Activated CD4-positive, CD25-positive, alpha-beta regulatory T cell treated with anti-CD3 and anti-CD28 coated beads, Interleukin-2, amount 50 U/mL, for 72 hours (primary cell): Measurements from ENCODE around the gene MAP3K7.
A peak's percentile ranks its signal among the peaks of the same experiment; 100 is the strongest.

Experiments
- DNase-seq: peaks from one replicate; pipeline ENCODE4 v3.0.0; 2021

Gene MAP3K7

DNA sequence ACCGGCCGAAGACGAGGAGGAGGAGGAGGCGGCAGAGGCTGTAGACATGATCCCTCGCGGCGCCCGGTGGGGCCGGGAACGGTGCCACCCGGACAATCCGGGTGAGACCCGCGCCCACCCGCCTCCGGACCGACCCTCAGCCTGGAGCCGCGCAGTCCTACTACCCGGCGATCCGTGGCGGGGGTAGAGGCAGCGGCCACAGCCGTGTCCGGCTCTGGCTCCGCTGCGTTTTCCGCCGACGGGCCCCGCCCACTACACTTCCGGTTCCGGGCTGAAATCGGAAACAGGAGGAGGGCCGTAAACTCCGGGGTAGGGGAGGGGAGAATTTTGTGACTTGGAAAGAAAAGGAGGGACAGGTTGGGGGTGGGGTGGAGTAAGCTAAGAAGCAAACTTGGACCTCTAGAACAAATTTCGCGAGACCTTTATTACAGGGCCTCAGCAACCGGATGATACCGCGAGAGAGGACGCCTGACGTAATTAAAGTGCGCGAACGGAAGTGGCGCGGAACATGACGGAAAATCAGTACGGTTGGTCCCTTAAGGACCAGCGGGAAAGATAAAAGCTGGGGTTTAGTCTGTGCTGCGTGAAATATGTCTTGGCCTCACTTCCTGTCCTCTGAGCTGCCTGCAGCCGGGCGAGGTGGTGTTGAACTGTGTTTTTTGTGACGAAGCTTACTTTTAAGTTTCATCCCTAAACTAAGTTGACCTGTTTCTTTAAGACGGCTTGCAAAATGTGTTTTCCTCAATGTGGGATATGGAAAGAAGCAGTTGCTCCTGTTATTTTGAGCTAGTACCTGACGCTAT is at the start of gene MAP3K7:
Gene MAP3K7, minus strand, starts transcription at position 237 of the 803 bp plus-strand sequence. Its CDS starts 189 bp downstream, at position 48.
- peak; percentile 92 for DNase-seq

DNA sequence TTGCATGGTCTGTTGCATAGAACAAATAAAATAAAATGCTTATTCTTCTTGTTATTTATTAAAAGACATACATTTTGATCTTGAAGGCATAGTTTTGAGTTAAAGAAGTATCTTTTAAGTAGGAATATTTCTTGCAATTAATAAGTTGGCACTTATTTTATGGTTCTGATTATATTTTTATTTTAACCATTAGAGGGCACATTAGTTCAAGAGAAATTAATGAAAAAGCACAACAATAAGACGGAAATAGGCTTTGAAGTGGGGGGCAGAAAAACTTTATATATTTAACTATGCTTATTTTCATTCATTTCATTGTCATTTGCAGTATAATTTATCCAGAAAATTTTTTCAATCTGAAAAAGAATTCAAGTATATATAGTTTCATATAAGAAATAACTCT is 44.2 kb upstream of the MAP3K7 start:
- DNase-seq: no peak

DNA sequence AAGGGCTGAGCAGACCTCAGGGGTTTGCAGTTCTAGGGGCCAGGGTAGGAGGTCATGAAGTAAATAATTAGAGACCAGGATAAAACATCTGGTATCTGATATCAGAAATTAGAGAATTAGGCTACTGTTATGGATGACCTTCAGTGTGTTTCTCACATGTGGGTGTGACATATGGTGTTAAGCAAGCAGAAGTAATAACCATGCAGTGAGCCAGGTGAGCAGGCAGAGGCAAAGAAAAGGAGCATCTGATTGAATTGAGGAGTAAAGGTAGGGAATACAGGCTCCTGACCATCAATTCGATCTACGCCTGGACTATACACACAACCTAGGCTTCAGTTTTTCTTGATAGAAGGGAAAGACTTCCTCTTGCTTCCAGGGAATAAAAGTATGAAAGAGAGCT is 34.7 kb upstream of the MAP3K7 start:
- DNase-seq: no peak

DNA sequence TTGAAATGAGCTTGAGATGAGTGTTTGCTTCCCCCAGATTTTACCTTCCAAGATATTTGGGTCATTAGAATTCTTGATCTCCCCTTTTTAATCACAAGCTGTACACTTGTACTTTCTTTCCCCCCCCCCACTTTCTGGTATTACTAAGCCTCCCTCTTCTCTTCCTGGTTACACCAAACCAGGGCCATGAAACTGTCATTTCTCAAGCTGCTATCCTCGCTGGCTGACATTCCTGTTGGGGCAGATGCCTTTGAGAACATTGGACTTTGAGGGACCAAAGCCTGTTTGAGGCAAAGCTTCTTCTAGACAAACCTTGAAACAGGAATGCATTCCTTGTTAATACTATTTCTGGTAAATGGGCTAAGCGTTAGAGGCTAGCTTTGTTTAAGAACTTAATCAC is 32.3 kb upstream of the MAP3K7 start:
- no peak for DNase-seq

DNA sequence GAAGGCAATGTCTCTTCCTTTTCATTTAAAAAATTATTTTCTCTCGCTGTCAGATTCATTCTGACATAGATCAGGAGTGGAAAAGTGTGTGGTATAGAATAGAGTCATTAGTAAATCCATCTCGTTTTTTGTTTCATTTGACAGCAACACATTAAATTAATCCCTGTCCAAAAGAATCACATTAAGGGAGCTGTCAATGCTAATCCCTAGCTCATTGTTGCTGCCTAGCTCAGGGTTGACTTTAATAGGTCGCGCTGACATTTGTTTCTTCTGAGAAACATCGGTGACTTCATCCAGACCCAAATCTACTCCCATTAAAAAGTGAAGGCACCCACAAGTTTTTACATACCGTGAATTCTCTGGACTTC is 25.4 kb upstream of the MAP3K7 start:
- DNase-seq: no peak

DNA sequence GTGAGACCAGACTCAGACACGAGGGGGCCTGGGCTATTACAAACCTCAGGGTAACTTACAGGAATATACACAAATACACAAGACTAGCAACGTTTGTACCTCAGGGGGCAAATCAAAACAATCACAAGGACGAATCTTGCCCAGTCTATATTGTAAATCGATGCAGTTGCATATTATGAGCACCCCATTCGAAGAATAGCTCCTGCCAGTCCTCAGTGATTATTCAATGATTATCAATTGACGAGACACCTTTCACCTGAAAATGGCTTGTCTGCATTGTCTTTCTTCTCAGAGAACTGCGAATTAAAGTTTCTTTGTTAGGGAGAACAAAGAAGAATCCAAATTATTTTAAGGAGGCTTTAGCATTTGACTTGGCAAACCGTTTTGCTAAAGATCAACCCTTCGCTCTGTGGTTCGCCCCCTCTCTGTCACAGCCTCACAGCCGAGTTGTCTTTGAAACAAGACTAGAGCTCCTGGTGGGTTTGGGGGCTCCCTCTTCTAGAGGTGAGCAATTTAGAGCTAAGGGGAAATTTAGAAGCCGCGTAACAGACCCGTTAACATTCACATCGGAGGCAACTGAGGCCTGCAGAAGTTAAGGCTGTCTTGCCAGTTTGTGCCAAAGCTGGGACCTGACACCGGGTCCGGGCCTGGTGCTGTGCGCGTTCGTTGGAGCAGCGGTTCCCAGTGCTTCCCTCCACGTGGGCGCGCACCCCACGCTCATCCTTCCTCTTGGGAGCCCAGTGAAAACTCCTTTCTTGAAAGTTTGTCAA is 24.9 kb upstream of the MAP3K7 start:
- DNase-seq: no peak

DNA sequence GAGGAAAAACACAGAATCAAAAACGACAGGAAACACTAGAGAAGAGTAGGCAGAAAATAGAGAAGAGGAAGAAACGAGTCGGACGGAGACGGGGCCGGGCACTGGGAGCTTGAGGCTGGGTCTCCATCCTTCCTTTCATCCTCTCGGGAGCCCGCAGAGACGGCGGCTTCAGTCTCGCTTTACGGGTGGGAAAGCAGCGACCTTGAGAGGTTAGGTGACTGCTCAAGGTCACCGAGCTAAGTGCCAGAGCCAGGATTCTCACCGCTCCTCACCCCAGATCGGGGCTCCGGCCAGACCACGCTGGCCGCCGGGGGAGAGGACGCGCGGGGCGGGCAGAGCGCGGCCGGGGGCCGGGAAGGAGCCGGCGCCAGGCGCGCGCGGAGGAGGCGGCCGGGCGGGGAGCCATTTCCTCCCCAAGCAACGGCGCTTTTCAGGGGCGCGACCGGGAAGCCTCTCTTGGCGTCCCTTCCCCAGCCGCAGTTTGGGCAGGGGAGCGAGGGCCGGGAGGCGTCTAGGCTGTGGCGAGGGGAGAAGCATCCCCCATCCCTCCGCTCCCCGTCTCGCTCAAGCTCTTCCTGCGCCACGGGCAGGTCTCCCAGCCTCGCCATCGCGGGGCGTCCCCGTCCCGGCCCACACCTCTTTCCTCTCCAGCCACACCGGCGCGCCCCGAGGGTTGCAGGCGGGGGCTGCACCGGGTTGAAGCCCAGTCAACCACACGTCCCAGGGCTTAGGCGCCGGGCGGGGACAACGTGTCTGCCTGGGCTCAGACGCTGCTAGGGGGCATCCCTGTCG is 24.1 kb upstream of the MAP3K7 start:
- DNase-seq: peak; percentile 41

DNA sequence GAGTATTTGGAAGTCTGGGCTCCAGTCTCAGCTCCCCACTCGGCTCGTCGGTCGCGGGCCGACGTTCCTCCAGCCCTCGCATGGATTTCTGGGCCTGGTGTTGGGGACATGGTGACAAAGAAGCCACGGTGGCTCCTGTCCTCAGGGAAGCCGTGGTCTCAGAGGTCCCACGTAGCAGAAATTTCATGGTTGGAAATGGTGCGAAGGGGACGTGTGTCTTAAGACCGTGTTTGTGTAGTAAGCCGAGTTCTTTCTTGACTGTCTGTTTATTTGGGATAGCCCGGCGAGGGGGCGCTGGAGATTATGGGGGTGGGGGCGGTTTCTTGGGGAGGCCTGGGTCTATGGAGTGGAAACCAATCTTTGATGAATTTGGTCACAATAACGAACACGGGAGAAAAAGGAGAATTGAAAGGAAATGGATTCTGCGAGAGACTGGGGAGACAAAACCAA is 23.5 kb upstream of the MAP3K7 start:
- DNase-seq: no peak

DNA sequence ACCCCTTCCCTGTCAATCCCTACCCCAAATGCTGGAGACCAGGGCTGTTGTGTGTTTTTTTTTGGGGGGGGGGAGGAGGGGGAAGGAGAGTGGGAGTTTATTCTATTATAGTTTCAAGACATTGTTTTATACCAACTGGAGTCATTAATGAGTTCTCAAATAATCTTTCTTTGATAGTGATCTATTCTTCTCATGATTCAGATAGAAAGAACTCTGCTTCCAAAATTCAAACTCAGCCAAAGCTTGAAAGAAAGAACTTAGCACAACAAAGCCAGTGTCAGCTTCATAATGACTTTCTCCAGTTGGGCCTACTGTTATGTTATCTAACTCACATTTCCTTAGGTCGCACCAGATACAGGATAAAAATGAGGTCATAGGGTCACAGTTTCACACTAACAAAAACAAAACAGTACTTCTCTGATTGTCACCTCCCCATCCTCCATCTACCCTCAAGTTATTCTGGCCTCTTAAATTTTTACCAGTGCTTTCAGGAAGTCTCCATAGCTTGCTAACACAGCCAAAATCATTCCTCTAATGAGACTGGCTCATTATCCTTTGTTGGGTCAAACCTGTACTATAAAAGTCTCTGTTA is 19.0 kb upstream of the MAP3K7 start:
- no peak for DNase-seq

DNA sequence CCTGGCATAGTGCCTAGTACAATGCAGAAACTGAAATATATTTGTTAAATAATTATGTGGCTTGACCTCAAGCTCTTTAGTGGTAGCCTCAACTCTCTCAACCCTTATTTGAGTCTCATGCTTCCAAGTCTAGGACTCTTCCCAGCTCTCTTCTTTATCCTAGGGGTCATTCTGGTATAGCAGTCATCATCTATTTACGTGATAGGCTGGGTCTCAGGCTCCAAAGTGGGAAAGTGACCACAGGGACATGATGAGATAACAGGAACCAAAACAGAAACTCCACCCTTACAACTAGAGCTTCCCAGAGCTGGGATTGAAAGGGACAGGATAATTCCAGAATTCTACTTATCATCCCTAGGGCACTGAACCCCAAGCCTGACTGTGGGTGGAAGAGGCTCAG is 17.7 kb upstream of the MAP3K7 start:
- DNase-seq: no peak

DNA sequence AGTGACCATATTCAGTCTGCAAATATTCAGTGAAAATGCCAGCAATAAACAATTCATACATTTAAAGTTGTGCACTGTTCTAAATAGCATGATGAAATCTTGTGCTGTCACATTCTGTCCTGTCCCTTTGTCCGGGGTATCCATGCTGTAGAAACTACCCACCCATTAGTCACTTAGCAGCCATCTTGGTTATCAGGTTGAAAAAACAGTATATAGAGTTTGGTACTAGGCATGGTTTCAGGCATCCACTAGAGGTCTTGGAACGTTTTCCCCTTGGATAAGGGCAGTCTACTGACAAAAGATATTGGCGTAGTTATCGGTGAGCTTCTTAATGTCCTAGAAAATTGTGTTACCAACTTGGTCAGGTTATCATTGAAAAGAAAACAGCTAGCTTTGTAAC is 12.3 kb upstream of the MAP3K7 start:
- no peak for DNase-seq

DNA sequence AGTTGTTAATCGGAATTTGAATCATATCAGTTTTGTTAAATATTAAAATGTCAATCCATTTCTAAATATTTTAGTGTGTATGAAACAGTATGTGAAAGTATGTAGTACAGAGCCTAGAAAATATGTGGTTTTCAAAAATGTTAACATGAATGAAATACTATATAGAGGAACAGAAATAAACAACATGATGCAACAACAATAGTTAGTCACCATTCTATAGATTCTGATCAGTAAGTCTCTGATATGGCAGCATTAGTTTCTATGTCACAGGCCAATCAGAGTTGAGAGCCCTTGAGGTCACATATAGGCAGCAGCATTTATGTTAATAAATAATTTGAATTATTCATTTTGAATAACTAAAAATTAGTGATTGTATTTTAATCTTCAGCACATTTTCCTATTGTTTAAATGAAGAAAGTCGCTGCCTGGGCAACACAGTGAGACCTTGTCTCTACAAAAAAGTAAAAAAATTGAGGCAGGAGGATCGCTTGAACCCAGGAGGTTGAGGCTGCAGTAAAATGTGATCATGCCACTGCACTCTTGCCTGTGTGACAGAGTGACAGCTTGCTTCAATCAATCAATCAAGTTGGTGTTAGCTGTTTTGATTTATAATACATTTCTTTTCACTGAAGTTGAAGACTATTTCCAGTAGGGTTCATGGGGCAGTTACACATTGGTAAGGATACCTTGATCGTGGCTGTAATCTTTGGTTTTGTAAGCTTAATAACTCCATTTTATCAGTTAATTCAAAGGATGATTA is 11.5 kb upstream of the MAP3K7 start:
- DNase-seq: no peak

DNA sequence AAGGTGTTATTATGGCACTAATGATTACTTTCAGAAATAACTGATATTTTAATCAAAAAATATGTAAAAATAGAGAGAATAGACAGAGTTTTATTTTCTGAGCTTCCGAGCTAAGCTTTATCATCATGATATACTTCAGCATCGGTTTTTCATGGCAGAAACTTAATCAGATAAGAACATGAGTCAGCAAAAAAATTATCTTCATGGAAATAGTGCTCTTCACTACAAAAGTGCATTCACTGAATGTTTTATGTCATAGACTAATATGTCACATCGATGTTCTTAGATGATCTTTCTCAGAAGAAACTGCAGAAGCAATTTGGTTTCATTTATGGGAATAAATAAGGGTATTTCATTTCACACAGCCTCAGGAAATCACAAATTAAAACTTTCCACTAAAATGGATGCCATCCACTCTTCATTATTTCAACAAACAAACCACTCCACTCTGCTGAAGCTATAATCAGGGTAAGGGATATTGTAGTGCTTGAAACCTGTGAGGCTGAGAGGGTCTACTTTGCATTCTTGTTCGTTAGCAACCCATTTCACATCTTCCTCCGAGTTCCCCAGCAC is 10.2 kb upstream of the MAP3K7 start:
- DNase-seq: no peak

DNA sequence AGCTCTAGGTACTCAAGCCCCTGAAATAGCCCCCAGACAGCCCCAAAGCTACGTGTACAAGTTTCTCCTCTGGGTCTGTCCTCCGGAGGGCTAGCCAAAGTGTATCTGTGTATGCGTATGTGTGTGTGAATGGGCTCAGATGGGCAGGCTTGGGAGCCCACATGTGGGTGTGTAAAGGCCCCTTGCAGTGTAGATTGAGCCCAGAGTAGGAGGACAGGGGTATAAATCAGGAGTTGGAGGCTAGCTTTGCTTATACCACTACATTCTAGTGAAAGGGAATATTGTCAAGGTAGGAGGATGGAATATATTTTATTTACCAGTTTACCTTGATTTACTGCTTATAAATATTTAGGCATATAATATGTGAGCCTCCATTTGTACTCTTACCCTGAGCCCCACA is 9.0 kb upstream of the MAP3K7 start:
- DNase-seq: no peak

DNA sequence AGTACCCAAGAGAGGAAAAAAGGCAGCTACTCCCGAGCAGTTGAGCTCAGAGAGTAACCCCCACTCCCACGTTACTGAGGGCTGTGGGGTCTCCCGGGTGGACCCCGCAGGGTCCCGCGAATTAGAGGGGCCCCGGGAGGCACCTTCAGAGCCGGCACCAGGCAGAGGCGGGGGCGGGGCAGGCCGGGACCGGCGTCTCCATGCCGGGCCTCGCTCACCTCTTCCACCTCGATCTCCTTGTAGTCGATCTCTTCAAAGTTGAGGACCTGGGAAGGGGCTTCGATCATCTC is 381 bp downstream of the MAP3K7 start:
- DNase-seq: no peak

DNA sequence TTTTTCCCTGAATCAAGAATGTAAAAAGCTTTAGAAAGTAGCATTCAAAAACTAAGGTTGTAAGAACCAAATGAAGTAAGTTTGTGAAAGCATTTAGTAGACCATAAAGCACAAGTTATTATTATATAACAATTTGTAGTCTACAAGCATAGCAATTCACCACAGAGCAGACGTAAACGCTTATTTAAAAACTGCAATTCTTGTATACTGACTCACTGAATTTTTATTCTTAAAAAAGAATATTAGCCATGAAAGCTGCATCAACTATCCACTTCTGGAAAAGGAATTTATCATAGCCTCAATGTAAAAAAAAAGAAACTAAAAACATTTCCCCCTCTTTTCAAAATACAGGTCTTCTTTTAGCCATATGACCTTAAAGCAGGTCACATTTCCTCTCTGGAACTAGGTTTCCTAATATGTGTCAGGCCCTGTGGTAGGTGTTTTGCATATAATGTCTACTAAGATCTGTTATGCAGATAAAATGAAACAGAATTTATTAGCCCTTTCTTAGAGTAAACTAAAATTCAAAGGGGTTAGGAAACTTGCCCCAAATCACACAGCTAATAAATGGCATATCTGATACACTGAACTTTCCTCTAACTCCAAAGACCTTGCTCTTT is 2.1 kb downstream of the MAP3K7 start:
- no peak for DNase-seq

DNA sequence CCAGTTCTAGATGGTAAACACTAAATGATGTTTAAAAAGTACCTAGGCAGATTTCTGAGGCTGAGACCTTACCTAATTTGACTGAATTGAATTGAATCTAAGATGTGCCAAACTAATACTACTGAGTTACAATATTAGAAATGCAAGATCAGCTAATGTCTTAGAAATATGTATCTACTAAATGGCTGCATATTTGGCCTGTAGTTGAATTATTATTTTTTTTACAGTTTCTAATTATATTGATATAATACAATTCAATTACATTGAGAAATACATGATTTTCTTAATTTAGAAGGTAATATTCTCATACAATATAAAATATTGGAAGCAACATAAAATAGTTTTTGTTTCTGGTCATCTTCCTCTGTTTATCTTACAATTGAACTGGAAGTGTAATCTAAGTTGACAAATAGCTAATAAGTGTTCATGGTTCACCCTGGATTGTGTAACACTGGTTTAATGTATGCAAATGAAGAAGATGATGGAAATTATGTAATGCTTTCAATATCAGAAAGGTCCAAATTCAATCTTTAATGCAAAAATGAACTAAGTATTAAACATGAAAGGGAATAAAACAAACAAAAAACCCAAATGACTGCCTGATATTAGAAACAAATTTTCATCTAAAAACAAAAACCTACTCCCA is 2.9 kb downstream of the MAP3K7 start:
- no peak for DNase-seq

DNA sequence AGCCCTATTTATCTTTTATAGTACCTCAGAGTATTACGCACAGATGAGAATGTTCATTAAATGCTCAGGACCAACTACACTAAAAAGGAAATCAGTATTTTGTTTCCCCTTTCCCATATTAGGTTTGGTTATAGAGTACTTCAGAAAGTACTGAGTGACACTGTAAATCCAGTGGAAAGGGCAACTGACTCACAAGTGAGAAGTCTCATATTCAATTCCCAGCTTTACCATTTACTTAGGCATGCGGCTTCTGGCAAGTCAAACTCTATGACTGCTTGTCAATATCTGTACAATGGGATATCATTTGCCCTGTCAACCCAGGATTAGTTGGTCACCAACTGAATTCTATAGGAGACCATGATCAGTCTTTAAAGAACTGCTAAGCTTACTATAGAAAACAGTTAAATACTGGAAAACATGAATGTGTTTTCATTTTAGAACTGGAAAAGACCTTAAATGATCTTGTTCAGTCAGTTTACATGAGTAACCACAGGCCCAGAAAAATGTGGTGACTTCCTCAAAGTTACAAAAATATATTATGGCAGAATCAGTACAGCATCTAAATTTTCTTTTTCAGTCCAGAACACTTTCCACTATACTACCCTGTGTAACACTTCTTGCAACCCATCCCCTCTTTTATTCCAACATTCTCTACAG is 3.6 kb downstream of the MAP3K7 start:
- DNase-seq: no peak

DNA sequence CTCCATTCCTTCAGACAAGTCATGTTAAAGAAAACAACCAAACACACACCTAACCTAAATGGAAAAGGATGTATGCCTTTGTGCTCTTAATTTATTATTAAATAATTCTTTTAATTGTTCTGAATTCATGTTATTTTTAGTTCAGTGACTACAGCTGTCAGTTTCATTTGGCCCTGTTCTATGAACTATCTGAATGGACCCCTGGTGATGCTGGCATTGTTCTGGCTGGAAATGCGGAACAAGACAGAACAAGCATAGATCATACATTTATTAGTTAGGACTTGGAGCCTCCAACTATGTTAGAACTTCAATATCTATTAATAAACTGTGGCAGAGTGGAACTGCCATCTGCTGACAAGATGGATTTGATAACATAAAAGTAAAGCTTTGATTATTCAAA is 5.7 kb downstream of the MAP3K7 start:
- no peak for DNase-seq

DNA sequence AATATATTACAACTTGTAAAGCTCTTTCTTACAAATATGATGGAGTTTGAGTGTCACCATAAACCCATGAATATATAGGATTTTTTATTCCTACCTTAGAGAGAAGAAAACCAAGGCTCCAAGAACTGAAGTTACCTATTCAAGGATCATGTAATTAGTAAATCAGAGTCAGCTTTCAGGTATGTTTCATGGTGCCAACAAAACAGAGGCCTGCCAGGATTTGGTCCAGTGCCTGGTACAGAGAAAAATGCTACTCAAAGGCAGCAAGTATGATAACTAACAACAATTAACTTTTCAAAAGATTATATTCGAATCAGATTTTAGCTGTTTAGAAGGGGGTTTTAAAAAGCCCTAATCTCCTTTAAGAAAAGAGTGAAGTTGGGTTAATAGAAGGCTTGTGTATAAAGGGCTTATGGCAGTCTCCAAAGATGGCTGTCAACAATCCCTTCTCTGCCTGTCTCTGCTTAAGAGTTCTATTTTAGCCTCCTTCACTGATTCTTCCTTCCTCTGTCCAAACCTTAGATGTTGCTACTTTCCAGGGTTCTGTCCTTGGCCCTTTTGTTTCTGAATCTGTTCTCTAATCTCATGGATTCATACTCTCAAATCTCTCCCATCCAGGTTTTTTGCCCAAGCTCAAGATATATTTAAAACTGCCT is 7.8 kb downstream of the MAP3K7 start:
- no peak for DNase-seq
